Nephron progenitor cell (in vitro differentiated cells): ENCODE measurements around the gene SLC29A2.

Experiments used
- DNase-seq: peaks from one replicate; pipeline ENCODE4 v3.0.0; 2021
- H3K27ac Mint-ChIP-seq: 2 replicates; pipeline ENCODE4 v1.8.0; 2021; ENCODE audit warnings: mild to moderate bottlenecking, moderate library complexity, mixed read lengths
- H3K27me3 Mint-ChIP-seq: 2 replicates; pipeline ENCODE4 v1.8.0; 2021; ENCODE audit warnings: mild to moderate bottlenecking, low read depth, mixed read lengths; ENCODE audit not compliant: poor library complexity
- H3K36me3 Mint-ChIP-seq: 2 replicates; pipeline ENCODE4 v1.8.0; 2021; ENCODE audit warnings: low read depth, mixed read lengths
- H3K4me1 Mint-ChIP-seq: 2 replicates; pipeline ENCODE4 v1.8.0; 2021; ENCODE audit warnings: mixed read lengths
- H3K4me3 Mint-ChIP-seq: 2 replicates; pipeline ENCODE4 v1.8.0; 2021; ENCODE audit warnings: mild to moderate bottlenecking, moderate library complexity, mixed read lengths
- H3K9me3 Mint-ChIP-seq: 2 replicates; pipeline ENCODE4 v1.8.0; 2021; ENCODE audit warnings: mild to moderate bottlenecking, moderate library complexity, mixed read lengths
- CTCF ChIP-seq: fragments of 200-600 bp; sonication (generic); IDR thresholded peaks from 2 replicates; pipeline ENCODE4 v1.5.0; 2021; ENCODE audit warnings: antibody characterized with exemption

SLC29A2 gene

DNA sequence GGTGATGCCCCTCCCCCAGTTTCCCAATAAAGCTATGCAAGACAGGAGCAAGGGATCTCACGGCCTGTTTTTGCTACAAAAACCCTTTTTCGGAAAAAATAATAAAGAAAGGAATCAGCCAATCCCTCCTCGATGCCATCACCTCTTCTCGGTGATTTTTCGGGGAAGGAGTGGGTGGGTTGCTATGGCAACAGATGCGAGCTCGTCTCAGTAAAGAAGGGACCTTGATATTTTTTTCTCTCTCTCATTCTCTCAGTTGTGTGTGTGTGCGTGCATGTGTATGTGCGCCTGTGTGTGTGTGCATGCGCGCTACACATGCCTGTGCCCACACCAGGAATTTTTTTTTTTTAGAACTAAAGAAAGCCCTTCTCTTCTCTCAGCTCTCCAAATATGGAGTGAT, 45.4 kb upstream of the SLC29A2 start:
- Mint-ChIP-seq H3K4me3 (no peak overlapping the region), H3K27ac (no peak overlapping the region), H3K9me3 (peaks cover 3% of the 10 kb centered on the region), H3K4me1 (peaks cover 20% of the 10 kb centered on the region), H3K36me3 (no peaks in the 10 kb centered on the region), H3K27me3 (peaks cover 65% of the 10 kb centered on the region)
- DNase-seq = no peak
- TF ChIP-seq CTCF = no peak

DNA sequence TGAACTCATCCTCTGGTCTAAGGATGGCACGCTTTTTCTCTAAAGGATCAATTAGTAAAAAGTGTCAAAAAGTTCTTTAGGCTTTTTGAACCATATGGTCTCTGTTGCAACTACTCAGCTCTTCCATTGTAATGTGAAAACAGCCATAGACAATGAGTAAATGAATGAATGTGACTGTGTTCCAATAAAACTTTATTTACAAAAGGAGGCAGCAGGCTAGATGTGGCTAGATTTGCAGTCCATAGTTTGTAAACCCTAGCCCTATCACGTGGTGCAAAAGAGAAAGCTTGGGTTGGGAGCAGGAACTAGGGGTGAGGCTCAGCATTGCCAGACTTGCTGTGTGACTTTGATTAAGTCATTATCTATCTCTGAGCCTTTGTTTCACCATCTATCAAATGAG, 43.9 kb upstream of the SLC29A2 start:
- no peak overlapping the region for H3K27ac Mint-ChIP-seq
- H3K36me3 Mint-ChIP-seq = no peaks in the 10 kb centered on the region
- no peak for DNase-seq
- H3K9me3 Mint-ChIP-seq = peaks cover 3% of the 10 kb centered on the region
- H3K4me3 Mint-ChIP-seq = no peak overlapping the region
- peaks cover 50% of the 10 kb centered on the region for H3K27me3 Mint-ChIP-seq
- H3K4me1 Mint-ChIP-seq = peaks cover 27% of the 10 kb centered on the region
- no peak for TF ChIP-seq CTCF

DNA sequence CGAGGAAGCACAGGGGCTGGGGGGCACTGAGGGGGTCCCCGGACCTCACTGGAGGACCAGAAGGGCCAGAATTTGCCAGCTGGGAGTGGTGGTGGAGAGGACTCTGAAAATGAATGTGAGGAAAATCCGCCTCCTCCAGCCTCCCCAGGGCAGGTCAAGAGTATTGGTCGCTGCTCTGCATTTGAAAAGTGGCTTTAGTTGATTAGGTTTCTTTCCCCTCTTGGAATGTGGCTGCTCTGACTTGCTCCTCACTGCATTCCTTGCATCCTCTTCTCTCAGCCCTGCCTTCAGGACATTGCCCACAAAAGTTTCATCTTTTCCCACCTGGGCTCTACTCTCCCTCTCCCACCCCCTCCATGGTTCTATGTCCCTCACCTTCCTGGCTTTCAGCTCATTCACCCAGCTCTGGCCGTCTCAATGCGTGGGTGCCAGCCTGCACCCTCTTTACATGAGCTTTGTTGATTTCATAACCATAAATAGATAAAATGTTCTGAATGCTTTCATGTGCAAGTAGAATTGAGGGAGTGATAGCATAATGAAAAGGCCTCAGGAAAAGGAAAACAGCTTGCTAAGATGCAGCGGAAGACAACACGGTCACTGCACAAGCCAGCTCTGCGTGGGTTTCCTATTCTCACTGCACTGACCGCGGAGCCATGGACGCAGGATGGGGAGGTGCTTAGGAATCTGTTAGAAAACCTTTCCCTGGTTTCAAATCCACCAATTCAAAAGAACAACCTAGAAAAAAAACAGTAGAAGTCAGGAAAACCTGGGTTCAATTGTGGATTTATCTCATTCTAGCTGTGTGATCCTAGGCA, 42.8 kb upstream of the SLC29A2 start:
- Mint-ChIP-seq H3K36me3 (no peaks in the 10 kb centered on the region), H3K9me3 (peaks cover 3% of the 10 kb centered on the region), H3K27me3 (peaks cover 41% of the 10 kb centered on the region), H3K4me3 (no peak overlapping the region), H3K27ac (no peak overlapping the region), H3K4me1 (peaks cover 24% of the 10 kb centered on the region)
- DNase-seq = no peak
- no peak for TF ChIP-seq CTCF

- Mint-ChIP-seq H3K4me3 (no peak overlapping the region), H3K4me1 (peaks cover 13% of the 10 kb centered on the region), H3K36me3 (no peaks in the 10 kb centered on the region), H3K27me3 (peaks cover 34% of the 10 kb centered on the region), H3K27ac (no peak overlapping the region), H3K9me3 (no peaks in the 10 kb centered on the region)
- DNase-seq = no peak
- TF ChIP-seq CTCF = no peak
Observed at GRCh38 chr11:66413167-66413566, 41.6 kb upstream of the SLC29A2 start.

GRCh38 chr11:66412110-66412509, 40.5 kb upstream of the SLC29A2 start:
- H3K27ac Mint-ChIP-seq = no peak overlapping the region

More at GRCh38 chr11:66412110-66412509, 40.5 kb upstream of the SLC29A2 start:
- peaks cover 8% of the 10 kb centered on the region for H3K4me1 Mint-ChIP-seq
- no peak overlapping the region for H3K4me3 Mint-ChIP-seq
- no peaks in the 10 kb centered on the region for H3K36me3 Mint-ChIP-seq
- DNase-seq = no peak
- no peak for TF ChIP-seq CTCF
- peaks cover 33% of the 10 kb centered on the region for H3K27me3 Mint-ChIP-seq
- no peaks in the 10 kb centered on the region for H3K9me3 Mint-ChIP-seq
